ENCODE measurements around the gene REXO4. TPM values are rescaled to one million over a fixed set of nuclear protein-coding genes. Genes with fewer than 3 reads are reported as not detected.

Gene REXO4
- total and polyA plus RNA-seq, 2 of the 8 experiments (the other 6 are each of a cell fraction or from before 2014, with no cell fraction given): 19.1 to 38.3 TPM

DNA sequence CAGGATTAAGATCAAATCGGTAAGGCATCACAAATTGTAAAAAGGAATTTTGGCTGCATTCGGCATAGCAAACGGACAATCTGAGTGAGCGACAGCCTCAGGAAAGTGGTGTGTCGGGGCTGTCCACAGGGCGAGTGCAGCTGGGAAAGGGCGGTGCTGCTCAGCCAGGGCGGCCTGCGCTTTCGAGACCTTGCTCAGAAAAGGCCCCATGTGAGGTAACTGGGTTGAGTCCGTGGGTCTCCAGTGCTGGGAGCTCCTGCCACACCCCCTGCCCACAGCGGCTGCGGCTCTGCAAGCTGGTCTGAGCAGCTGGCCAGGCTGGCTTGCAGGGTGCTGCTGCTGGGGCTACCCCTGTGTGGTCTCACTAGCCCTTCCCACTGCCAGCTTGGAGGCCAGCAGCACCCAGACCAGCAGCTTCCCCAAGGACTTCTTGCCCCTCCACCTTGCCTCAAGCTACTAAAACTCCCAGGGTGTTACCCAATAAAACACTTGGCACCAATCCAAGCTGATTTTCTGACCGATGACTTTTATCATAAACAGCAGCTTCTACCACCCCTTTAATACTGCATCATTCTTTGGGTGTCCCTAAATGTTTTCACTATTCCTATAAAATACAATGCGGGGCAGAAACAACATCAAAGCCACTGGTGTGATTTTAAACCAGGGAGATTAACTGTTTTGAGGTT is 55.3 kb downstream of the REXO4 start:
- Histone ChIP-seq H3K18ac (ENCODE audit: extremely low read depth, low read length) (no peak overlapping the region), H2BK20ac (ENCODE audit: low read length) (no peak overlapping the region), H3K23me2 (ENCODE audit: low read depth, low read length) (no peaks in the 10 kb centered on the region), H4K20me1 (replicated peaks in 1 of 2; ENCODE audit: control insufficient read depth in 1 of 2, insufficient read depth in 2 of 2, low read length in 2 of 2) (peaks cover 23 to 31% of the 10 kb centered on the region in 2 experiments), H3K4me3 (ENCODE audit: extremely low read depth in 1 of 4, insufficient read depth in 2 of 4, low read depth in 3 of 4, low read length in 4 of 4) (no peak overlapping the region), H4K8ac (ENCODE audit: extremely low read depth, insufficient read depth, low read length) (no peak overlapping the region), H3K9ac (replicated peaks in 1 of 4; ENCODE audit: extremely low read depth in 1 of 4, low read depth in 3 of 4, low read length in 3 of 4) (no peak overlapping the region), H3K36me3 (ENCODE audit: control insufficient read depth in 2 of 4, insufficient read depth in 4 of 4, low read length in 3 of 4) (peaks cover 15 to 60% (median 48%) of the 10 kb centered on the region in 4 experiments), H3K56ac (replicated peaks; ENCODE audit: insufficient read length, low read depth, low read length) (no peak overlapping the region), H2BK5ac (ENCODE audit: low read depth, low read length) (no peak overlapping the region), H4K91ac (replicated peaks; ENCODE audit: insufficient read length, low read length) (no peak overlapping the region), H2BK12ac (ENCODE audit: low read depth, low read length) (no peak overlapping the region), H2BK15ac (ENCODE audit: low read length) (no peak overlapping the region), H2BK120ac (replicated peaks; ENCODE audit: low read depth, low read length) (no peak overlapping the region), H2AFZ (ENCODE audit: low read length) (no peak overlapping the region), H3K27ac (ENCODE audit: low read depth, low read length) (no peak overlapping the region), H3K79me2 (ENCODE audit: control insufficient read depth in 1 of 2, insufficient read depth in 2 of 2, low read length in 2 of 2) (peaks cover 0 to 18% of the 10 kb centered on the region in 2 experiments; a peak in 1 of 4 replicates), H3K4ac (replicated peaks; ENCODE audit: insufficient read length, low read depth, low read length) (no peak overlapping the region), H3K14ac (ENCODE audit: insufficient read length) (no peak overlapping the region), H3K23ac (ENCODE audit: insufficient read length) (no peak overlapping the region), H2AK5ac (ENCODE audit: low read depth, low read length) (no peak overlapping the region), H3K79me1 (ENCODE audit: low read depth, low read length) (peaks cover 11% of the 10 kb centered on the region), H3K4me1 (replicated peaks in 1 of 4; ENCODE audit: control insufficient read depth in 3 of 4, insufficient read depth in 4 of 4, low read length in 3 of 4) (peaks cover 0 to 2% (median under 1%) of the 10 kb centered on the region in 4 experiments; a peak in 2 of 7 replicates), H3K27me3 (replicated peaks in 1 of 4; ENCODE audit: control insufficient read depth in 3 of 4, extremely low read depth in 1 of 4, insufficient read depth in 3 of 4, low read length in 3 of 4) (no peaks in the 10 kb centered on the region), H3K9me3 (ENCODE audit: insufficient read depth in 2 of 2, low read depth in 1 of 2, low read length in 1 of 2) (no peaks in the 10 kb centered on the region), H4K5ac (ENCODE audit: insufficient read length, low read depth, low read length) (no peak overlapping the region), H3K4me2 (ENCODE audit: insufficient read depth in 1 of 2, low read depth in 2 of 2, low read length in 2 of 2) (no peak overlapping the region)
- CTCF ChIA-PET (ENCODE audit: partially characterized antibody): interaction anchor here (0.6 to 3.1 kb wide), 10 partner anchors 11 to 124 kb away, joined by 3 to 23 read pairs (median 3); no protein-coding TSS in a partner anchor
- 91% methylated on average over 15 of the region's 15 CpGs; no CpG with 5 or more reads in 1 of the 2 experiments for WGBS, 2 experiments (ENCODE audit: extremely low coverage in 1 of 2, insufficient coverage in 1 of 2, insufficient read length in 1 of 2, insufficient replicate concordance in 2 of 2, low coverage in 1 of 2, low lambda C conversion rate in 2 of 2, missing lambda C conversion rate in 1 of 2)
- FAIRE-seq (no peak), DNase-seq (ENCODE audit: low read depth in 1 of 2, low spot score in 2 of 2) (no peak)
- POLR2A ChIA-PET (ENCODE audit: partially characterized antibody): interaction anchor here (0.9 to 19.9 kb wide), 10 partner anchors 9 to 112 kb away, joined by 3 to 461 read pairs (median 6); partner anchors contain the start of genes MED22, RPL7A, SURF1 and SURF2
- TF ChIP-seq KDM4A (IDR thresholded peaks at IDR 0.05; ENCODE audit: low read depth, low read length, severe bottlenecking) (no peak), POLR2AphosphoS5 (IDR thresholded peaks at IDR 0.05; ENCODE audit: low read depth, low read length) (peak; percentile 23; the same call in 1 of the 2 replicates)

Measured in H1 (cell line).